ENCODE data around the gene PRELID3B. TPM values are rescaled to one million over a fixed set of nuclear protein-coding genes. Genes with fewer than 3 reads are reported as not detected.
A peak's percentile ranks its signal among the peaks of the same experiment; 100 is the strongest.

PRELID3B gene
- total and polyA plus RNA-seq, 2 of the 13 experiments (the other 11 are each of a cell fraction or from before 2014, with no cell fraction given) = 23.3 to 42.6 TPM

GRCh38 chr20:59006167-59006863, 36.3 kb downstream of the PRELID3B start (continued):
- TF ChIP-seq THRA (CRISPR knock-in tag; IDR thresholded peaks at IDR 0.05; ENCODE audit: borderline replicate concordance) (peak; percentile 84; the same call in 1 of the 2 replicates), SMAD9 (CRISPR knock-in tag; IDR thresholded peaks at IDR 0.05) (no peak), FOXC1 (CRISPR knock-in tag; IDR thresholded peaks at IDR 0.05; ENCODE audit: borderline replicate concordance) (no peak), SNAI1 (CRISPR knock-in tag; IDR thresholded peaks at IDR 0.05; ENCODE audit: borderline replicate concordance) (no peak), IKZF5 (CRISPR knock-in tag; IDR thresholded peaks at IDR 0.05) (peak; percentile 19; the same call in 1 of the 2 replicates), SMYD3 (CRISPR knock-in tag; IDR thresholded peaks at IDR 0.05) (no peak), TBP (CRISPR knock-in tag; IDR thresholded peaks at IDR 0.05) (no peak), ZNF850 (CRISPR knock-in tag; conservative IDR thresholded peaks at IDR 0.05) (no peak), FOXP4 (CRISPR knock-in tag; IDR thresholded peaks at IDR 0.05) (peak; percentile 36; the same call in 1 of the 2 replicates), KDM1A (CRISPR knock-in tag; IDR thresholded peaks at IDR 0.05) (no peak), EED (CRISPR knock-in tag; IDR thresholded peaks at IDR 0.05) (no peak), ZMAT5 (CRISPR knock-in tag; IDR thresholded peaks at IDR 0.05; ENCODE audit: borderline replicate concordance, low read depth) (no peak), NR2F2 (IDR thresholded peaks at IDR 0.05; ENCODE audit: borderline replicate concordance, low read depth) (no peak), ZNF615 (CRISPR knock-in tag; IDR thresholded peaks at IDR 0.05; ENCODE audit: borderline replicate concordance) (no peak), ZNF251 (CRISPR knock-in tag; IDR thresholded peaks at IDR 0.05) (no peak), HMG20B (CRISPR knock-in tag; conservative IDR thresholded peaks at IDR 0.05) (0 out of 2 replicates have a peak, but pooled peaks have one; percentile 24), SALL1 (CRISPR knock-in tag; IDR thresholded peaks at IDR 0.05) (no peak), ZEB1 (IDR thresholded peaks at IDR 0.05; ENCODE audit: insufficient replicate concordance, low read depth) (no peak), CCDC6 (CRISPR knock-in tag; IDR thresholded peaks at IDR 0.05) (no peak), ZNF263 (CRISPR knock-in tag; IDR thresholded peaks at IDR 0.05) (no peak), PLRG1 (conservative IDR thresholded peaks at IDR 0.05) (no peak), RXRB (CRISPR knock-in tag; IDR thresholded peaks at IDR 0.05; ENCODE audit: borderline replicate concordance) (peak; percentile 84), ZKSCAN8 (CRISPR knock-in tag; IDR thresholded peaks at IDR 0.05; ENCODE audit: borderline replicate concordance) (no peak), TRIM24 (CRISPR knock-in tag; IDR thresholded peaks at IDR 0.05) (no peak), ZNF446 (CRISPR knock-in tag; IDR thresholded peaks at IDR 0.05) (no peak), SPEN (CRISPR knock-in tag; IDR thresholded peaks at IDR 0.05; ENCODE audit: low read depth) (peak; percentile 38), ZNF670 (CRISPR knock-in tag; IDR thresholded peaks at IDR 0.05; ENCODE audit: borderline replicate concordance) (no peak)

Data from HepG2 (cell line).